GM12874 (cell line): ENCODE results near the gene CALD1.

ENCODE experiments used
- TF ChIP-seq, protein P1 (sequence below): IDR thresholded peaks from 2 replicates; pipeline ENCODE4 v1.5.1; 2011; ENCODE audit warnings: low read depth, mild to moderate bottlenecking, control low read depth, low read length, moderate library complexity; ENCODE audit not compliant: insufficient read depth

Gene CALD1

DNA sequence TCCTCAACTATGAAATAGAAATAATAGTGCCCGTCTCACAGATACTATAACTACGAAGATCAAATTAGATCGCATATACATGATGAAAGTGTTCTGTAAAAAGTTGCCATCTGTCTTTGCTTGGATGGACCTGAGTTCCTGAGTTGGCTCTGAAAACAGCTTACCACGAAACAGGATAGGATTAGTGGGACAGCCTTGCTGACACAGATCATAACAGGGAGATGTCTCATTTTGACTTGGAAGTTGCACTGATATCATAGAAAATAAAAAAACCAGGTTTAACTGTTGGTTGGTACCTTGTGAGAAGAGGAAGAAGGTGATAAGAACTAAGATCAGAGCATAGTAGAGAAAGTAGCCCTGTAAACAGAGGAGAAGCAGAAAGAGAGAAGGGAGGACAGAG lies 127.6 kb downstream of the CALD1 start:
- TF ChIP-seq, protein P1, sequence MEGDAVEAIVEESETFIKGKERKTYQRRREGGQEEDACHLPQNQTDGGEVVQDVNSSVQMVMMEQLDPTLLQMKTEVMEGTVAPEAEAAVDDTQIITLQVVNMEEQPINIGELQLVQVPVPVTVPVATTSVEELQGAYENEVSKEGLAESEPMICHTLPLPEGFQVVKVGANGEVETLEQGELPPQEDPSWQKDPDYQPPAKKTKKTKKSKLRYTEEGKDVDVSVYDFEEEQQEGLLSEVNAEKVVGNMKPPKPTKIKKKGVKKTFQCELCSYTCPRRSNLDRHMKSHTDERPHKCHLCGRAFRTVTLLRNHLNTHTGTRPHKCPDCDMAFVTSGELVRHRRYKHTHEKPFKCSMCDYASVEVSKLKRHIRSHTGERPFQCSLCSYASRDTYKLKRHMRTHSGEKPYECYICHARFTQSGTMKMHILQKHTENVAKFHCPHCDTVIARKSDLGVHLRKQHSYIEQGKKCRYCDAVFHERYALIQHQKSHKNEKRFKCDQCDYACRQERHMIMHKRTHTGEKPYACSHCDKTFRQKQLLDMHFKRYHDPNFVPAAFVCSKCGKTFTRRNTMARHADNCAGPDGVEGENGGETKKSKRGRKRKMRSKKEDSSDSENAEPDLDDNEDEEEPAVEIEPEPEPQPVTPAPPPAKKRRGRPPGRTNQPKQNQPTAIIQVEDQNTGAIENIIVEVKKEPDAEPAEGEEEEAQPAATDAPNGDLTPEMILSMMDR: no peak

GRCh38 chr7:134907639-134908038 lies 128.2 kb downstream of the CALD1 start:
- TF ChIP-seq, protein P1: no peak

DNA sequence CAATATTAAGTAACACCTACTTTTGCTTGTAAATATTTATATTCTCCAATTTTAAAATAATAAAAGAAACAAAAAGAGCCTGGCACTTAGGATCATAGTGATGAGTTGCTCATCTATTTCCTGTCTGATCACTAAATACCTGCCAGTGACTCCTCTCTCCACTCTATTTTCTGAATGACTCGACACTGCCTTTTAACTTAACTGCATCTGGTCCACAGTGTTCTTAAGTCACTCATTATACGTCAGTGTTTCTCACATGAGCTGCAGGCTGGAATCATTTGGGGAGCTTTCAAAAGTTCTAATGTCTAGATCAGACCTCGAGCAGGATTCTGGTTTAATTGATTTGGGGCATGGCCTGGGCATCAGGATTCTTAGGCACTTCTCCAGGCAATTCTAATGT lies 128.9 kb downstream of the CALD1 start:
- TF ChIP-seq, protein P1: no peak

DNA sequence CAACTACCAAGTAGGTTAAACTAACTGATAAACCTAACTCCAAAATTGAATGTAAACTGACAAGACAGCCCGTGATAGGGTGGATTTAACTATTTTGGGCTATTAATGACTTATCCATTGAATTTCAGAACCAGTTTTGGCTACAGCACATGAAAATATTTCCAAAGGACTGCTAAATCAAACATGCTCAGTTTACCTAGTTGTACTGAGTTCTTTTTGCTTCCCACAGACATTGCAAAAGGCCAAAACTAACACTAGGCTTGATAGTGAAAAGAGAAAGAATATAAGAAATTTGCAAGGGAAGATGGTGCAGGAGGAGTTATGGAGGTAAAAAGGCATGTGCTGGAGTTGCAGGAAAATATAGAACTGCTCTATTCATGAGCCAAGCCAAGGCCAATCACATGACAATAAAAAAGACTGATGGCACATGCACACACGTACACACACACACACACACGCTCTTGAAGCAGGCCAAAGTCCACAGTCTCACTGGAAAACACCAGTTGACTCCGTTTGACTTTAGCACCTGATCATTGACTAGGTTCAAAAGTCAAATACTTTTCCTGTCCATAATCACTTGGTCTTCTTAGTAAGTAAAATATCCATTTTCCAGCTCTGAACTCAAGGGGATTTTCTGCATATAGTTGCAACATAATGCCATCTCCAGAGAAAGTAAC lies 130.9 kb downstream of the CALD1 start:
- TF ChIP-seq, protein P1: no peak

DNA sequence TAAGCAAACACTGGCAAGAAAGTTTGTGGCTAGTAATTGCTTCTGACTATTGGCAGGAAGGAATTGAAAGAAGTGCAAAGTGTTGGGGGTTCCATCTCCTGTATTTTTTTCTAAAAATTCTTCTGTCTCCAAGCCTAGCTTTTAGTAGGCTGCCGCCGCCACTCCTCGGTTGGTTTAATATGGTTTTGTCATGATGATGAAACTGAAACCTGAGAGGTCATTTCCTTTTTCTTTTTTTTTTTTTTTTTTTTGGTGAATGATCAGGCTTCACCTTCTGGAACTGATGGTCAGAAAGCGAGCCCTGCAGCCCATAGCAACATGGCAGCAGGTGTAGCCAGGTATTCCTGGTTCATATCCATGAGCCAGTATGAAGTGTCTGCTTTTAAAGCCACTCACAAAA lies 131.5 kb downstream of the CALD1 start:
- TF ChIP-seq, protein P1: no peak

DNA sequence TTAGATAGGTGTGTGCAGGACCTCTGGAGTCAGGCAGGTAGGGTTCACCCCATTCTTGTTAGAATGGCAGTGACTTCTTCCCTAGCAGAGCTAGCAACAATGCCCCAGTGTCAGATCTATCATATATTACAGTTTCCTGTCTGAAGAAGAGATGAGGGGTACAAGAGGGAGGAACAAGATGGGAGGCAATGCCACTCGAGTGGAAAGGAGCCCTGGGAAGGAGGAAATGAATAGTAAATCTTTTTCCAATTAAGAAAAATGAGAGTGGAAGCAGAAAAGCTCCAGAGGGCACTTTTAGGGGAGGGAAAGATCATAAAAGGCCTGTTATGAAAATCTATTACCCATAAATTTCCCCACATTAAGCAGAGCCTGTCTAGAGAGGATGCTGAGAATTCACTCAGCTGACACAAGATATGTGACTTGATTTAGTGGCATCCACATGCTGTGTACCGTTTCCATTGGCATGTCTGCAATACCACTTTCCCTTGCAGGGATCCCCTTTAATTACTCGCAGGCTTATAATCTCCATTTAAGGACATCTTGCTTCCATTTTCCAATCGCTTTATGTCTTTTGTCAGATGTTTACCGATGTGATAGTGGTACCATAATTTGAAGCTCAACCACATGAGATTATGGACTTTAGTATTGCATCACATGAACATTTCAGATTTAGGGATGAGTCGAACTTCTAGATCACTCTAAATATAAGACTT lies 136.9 kb downstream of the CALD1 start:
- TF ChIP-seq, protein P1: no peak

DNA sequence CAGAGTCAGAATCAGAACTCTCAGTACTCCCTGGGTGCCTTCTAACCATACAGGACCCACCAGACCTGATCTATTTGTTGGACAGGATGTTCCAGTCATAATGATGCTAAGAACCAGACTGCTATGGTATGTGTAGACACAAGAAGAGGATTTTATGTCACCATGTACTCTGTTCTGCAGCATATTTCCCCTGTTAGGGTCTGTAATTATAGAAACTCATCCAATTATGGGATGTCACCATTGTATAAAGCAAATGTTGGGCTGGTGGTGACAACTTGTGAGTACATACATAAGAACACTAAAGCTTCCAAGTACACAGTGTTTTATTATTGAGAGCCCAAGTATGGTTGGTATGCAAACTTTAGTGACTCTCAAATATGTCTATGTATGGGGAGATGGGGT lies 139.8 kb downstream of the CALD1 start:
- TF ChIP-seq, protein P1: no peak
